ENCODE data around the gene L3MBTL4.
"Not testable (repeated sequence)": the region's sequence is repeated elsewhere in the genome, so short reads cannot be mapped to it uniquely, and the experiment has no call there.

GRCh38 chr18:6135029-6135428, 279.7 kb downstream of the L3MBTL4 start:
- TF ChIP-seq, protein P1, sequence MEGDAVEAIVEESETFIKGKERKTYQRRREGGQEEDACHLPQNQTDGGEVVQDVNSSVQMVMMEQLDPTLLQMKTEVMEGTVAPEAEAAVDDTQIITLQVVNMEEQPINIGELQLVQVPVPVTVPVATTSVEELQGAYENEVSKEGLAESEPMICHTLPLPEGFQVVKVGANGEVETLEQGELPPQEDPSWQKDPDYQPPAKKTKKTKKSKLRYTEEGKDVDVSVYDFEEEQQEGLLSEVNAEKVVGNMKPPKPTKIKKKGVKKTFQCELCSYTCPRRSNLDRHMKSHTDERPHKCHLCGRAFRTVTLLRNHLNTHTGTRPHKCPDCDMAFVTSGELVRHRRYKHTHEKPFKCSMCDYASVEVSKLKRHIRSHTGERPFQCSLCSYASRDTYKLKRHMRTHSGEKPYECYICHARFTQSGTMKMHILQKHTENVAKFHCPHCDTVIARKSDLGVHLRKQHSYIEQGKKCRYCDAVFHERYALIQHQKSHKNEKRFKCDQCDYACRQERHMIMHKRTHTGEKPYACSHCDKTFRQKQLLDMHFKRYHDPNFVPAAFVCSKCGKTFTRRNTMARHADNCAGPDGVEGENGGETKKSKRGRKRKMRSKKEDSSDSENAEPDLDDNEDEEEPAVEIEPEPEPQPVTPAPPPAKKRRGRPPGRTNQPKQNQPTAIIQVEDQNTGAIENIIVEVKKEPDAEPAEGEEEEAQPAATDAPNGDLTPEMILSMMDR (conservative IDR thresholded peaks at IDR 0.05; ENCODE audit: low read depth, low read length) = not testable (repeated sequence)
- not testable (repeated sequence) for TF ChIP-seq EZH2 (IDR thresholded peaks at IDR 0.05; ENCODE audit: borderline replicate concordance, low read depth, low read length, poor library complexity, severe bottlenecking)
